HCT116 (cell line): Measurements from ENCODE around the gene GON4L.

Source experiments
- POLR2A ChIP-seq: IDR thresholded peaks from 2 replicates; pipeline ENCODE4 v1.7.0; 2011; ENCODE audit warnings: borderline replicate concordance; ENCODE audit not compliant: insufficient read depth, insufficient read length; ENCODE audit errors: extremely low read depth
- POLR2AphosphoS5 ChIP-seq: IDR thresholded peaks from 2 replicates; pipeline ENCODE4 v1.6.1; 2011; ENCODE audit warnings: mild to moderate bottlenecking, low read depth, low read length, moderate library complexity
- SRF ChIP-seq: IDR thresholded peaks from 2 replicates; pipeline ENCODE4 v1.6.1; 2012; ENCODE audit warnings: low read depth
- TF ChIP-seq, protein P1 (sequence below), 3 experiments: fragments of 200-600 bp in 1 of 3; sonication (generic) in 1 of 3; IDR thresholded peaks in 2 of 3; conservative IDR thresholded peaks in 1 of 3; 2 replicates each; pipeline ENCODE4 v1.5.1; 2012 to 2017; ENCODE audit warnings: low read depth in 2 of 3, low read length in 2 of 3, antibody characterized with exemption in 1 of 3, borderline replicate concordance in 1 of 3, control low read depth in 1 of 3, mild to moderate bottlenecking in 1 of 3, mixed read lengths in 1 of 3, mixed run types in 1 of 3, moderate library complexity in 1 of 3; ENCODE audit not compliant: insufficient read depth in 1 of 3
- TF ChIP-seq, protein P2 (sequence below): IDR thresholded peaks from 2 replicates; pipeline ENCODE4 v1.6.1; 2012

DNA sequence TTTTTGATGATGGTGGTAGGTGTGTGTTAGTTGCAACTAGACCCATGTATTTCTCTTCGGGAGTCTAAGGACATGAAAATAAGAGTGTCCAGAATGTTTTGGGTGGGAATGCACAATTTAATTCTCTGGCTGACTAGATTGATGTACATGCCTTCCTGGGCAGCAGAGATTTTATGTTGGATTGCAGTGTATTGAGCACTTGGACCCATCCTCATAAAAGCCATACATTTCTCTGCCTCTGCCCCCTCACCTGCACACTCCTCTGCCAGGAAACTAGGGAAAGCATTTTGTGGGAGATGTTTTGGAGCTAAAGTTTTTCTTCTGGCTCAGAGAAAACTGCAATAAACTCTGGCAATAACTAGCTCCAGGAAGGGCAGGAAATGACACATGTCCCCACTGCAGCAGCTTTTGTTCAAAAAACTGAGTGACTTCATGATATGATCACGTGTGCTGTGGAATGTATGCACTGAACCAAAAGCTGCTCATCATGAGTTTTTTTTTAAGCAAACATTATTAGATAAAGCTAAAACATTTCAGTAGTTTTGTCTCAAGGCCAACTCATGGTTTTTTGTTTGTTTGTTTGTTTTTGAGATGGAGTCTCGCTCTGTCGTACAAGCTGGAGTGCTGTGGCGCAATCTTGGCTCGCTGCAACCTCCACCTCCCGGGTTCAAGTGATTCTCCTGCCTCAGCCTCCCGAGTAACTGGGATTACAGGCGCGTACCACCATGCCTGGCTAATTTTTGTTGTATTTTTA is 36.6 kb upstream of the GON4L start:
- TF ChIP-seq SRF (0 out of 2 replicates have a peak, but pooled peaks have one; percentile 46), POLR2A (no peak), POLR2AphosphoS5 (peak; percentile 46)
- TF ChIP-seq, protein P1, sequence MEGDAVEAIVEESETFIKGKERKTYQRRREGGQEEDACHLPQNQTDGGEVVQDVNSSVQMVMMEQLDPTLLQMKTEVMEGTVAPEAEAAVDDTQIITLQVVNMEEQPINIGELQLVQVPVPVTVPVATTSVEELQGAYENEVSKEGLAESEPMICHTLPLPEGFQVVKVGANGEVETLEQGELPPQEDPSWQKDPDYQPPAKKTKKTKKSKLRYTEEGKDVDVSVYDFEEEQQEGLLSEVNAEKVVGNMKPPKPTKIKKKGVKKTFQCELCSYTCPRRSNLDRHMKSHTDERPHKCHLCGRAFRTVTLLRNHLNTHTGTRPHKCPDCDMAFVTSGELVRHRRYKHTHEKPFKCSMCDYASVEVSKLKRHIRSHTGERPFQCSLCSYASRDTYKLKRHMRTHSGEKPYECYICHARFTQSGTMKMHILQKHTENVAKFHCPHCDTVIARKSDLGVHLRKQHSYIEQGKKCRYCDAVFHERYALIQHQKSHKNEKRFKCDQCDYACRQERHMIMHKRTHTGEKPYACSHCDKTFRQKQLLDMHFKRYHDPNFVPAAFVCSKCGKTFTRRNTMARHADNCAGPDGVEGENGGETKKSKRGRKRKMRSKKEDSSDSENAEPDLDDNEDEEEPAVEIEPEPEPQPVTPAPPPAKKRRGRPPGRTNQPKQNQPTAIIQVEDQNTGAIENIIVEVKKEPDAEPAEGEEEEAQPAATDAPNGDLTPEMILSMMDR (IDR thresholded peaks at IDR 0.05 in 2 of 3, conservative IDR thresholded peaks at IDR 0.05 in 1 of 3; ENCODE audit: borderline replicate concordance in 1 of 3, insufficient read depth in 1 of 3, low read depth in 2 of 3, low read length in 2 of 3), result no peak
- TF ChIP-seq, protein P2, sequence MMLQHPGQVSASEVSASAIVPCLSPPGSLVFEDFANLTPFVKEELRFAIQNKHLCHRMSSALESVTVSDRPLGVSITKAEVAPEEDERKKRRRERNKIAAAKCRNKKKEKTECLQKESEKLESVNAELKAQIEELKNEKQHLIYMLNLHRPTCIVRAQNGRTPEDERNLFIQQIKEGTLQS, result no peak
